GM19193 (cell line): ENCODE measurements around the gene MARCHF7.

Source experiments
- POLR2A ChIP-seq: IDR thresholded peaks from 4 replicates; pipeline ENCODE4 v1.6.1; 2011; ENCODE audit not compliant: insufficient read depth, insufficient read length; ENCODE audit errors: extremely low read depth

The MARCHF7 gene

GRCh38 chr2:159744363-159744762 is 32.1 kb downstream of the MARCHF7 start:
- no peak for TF ChIP-seq POLR2A

- no peak for TF ChIP-seq POLR2A
Measured at GRCh38 chr2:159748089-159748488, 35.8 kb downstream of the MARCHF7 start.

- TF ChIP-seq POLR2A: no peak
Measured at GRCh38 chr2:159750873-159751272, 38.6 kb downstream of the MARCHF7 start.

- TF ChIP-seq POLR2A: no peak
Measured at GRCh38 chr2:159753797-159754196, 41.5 kb downstream of the MARCHF7 start.

- no peak for TF ChIP-seq POLR2A
Measured at GRCh38 chr2:159755014-159755413, 42.7 kb downstream of the MARCHF7 start.

- no peak for TF ChIP-seq POLR2A
Measured at GRCh38 chr2:159755788-159756187, 43.5 kb downstream of the MARCHF7 start.

- TF ChIP-seq POLR2A: no peak
Measured at GRCh38 chr2:159758239-159758638, 45.9 kb downstream of the MARCHF7 start.

- TF ChIP-seq POLR2A: no peak
Measured at GRCh38 chr2:159758686-159759085, 46.4 kb downstream of the MARCHF7 start.

GRCh38 chr2:159759577-159759976 is 47.3 kb downstream of the MARCHF7 start:
- no peak for TF ChIP-seq POLR2A

- TF ChIP-seq POLR2A: no peak
Measured at GRCh38 chr2:159760326-159760725, 48.0 kb downstream of the MARCHF7 start.

GRCh38 chr2:159762075-159762474 is 49.8 kb downstream of the MARCHF7 start:
- TF ChIP-seq POLR2A: no peak
